Chondrocyte (in vitro differentiated cells): ENCODE measurements around the gene TAGLN. TPM values are rescaled to one million over a fixed set of nuclear protein-coding genes. Genes with fewer than 3 reads are reported as not detected.

Experiments used
- DNase-seq: peaks from one replicate; pipeline ENCODE4 v3.0.0; 2021; ENCODE audit warnings: mixed read lengths, low spot score
- H3K27ac Mint-ChIP-seq: one replicate; pipeline ENCODE4 v1.8.0; 2021; ENCODE audit warnings: mild to moderate bottlenecking, moderate library complexity, mixed read lengths; ENCODE audit not compliant: unreplicated experiment
- H3K27me3 Mint-ChIP-seq: 2 replicates; pipeline ENCODE4 v1.8.0; 2021; ENCODE audit warnings: low read depth, mixed read lengths
- H3K36me3 Mint-ChIP-seq: 2 replicates; pipeline ENCODE4 v1.8.0; 2021; ENCODE audit warnings: low read depth, mixed read lengths
- H3K4me1 Mint-ChIP-seq: 2 replicates; pipeline ENCODE4 v1.8.0; 2021; ENCODE audit warnings: low read depth, mild to moderate bottlenecking, mixed read lengths
- H3K4me3 Mint-ChIP-seq: one replicate; pipeline ENCODE4 v1.8.0; 2021; ENCODE audit warnings: mild to moderate bottlenecking, moderate library complexity, mixed read lengths; ENCODE audit not compliant: unreplicated experiment
- H3K9me3 Mint-ChIP-seq: 2 replicates; pipeline ENCODE4 v1.8.0; 2021; ENCODE audit warnings: low read depth, mixed read lengths
- total RNA-seq: library from RNA; stranded (reverse); gene quantifications from 3 replicates; pipeline ENCODE4 v1.2.1, GENCODE V29; 2021
- TF ChIP-seq, protein P1 (sequence below): fragments of 200-600 bp; sonication (generic); IDR thresholded peaks from 2 replicates; pipeline ENCODE4 v1.5.0; 2021; ENCODE audit warnings: antibody characterized with exemption, mild to moderate bottlenecking, moderate library complexity

The TAGLN gene
- total RNA-seq, 1 donor from 2014 or later: 4,666 TPM

DNA sequence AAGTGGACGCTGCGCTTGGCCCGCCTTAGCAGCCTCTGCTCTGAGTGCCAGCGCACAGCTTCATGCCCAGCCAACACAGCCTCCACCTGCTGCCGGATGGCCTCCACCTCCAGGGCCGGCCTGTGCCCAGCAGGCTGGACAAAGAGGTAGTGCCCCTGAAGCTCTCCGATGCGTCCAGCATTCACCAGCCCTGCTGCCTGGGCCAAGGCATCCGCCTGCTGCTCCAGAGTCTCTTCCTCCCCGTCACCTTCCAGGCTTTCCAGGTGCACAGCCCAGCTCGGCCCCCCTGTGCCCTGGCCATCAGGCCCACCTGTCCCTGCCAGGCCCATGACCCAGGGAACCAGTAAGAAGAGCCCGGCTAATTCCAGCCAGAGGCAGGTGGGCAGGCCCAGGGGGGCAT, 30.2 kb downstream of the TAGLN start:
- no peak overlapping the region for H3K4me3 Mint-ChIP-seq
- H3K4me1 Mint-ChIP-seq: peaks cover 44% of the 10 kb centered on the region
- no peaks in the 10 kb centered on the region for H3K9me3 Mint-ChIP-seq
- peaks cover 12% of the 10 kb centered on the region for H3K36me3 Mint-ChIP-seq
- TF ChIP-seq, protein P1, sequence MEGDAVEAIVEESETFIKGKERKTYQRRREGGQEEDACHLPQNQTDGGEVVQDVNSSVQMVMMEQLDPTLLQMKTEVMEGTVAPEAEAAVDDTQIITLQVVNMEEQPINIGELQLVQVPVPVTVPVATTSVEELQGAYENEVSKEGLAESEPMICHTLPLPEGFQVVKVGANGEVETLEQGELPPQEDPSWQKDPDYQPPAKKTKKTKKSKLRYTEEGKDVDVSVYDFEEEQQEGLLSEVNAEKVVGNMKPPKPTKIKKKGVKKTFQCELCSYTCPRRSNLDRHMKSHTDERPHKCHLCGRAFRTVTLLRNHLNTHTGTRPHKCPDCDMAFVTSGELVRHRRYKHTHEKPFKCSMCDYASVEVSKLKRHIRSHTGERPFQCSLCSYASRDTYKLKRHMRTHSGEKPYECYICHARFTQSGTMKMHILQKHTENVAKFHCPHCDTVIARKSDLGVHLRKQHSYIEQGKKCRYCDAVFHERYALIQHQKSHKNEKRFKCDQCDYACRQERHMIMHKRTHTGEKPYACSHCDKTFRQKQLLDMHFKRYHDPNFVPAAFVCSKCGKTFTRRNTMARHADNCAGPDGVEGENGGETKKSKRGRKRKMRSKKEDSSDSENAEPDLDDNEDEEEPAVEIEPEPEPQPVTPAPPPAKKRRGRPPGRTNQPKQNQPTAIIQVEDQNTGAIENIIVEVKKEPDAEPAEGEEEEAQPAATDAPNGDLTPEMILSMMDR: no peak
- DNase-seq: no peak
- H3K27ac Mint-ChIP-seq: peak overlapping the region; percentile 54
- H3K27me3 Mint-ChIP-seq: no peaks in the 10 kb centered on the region

DNA sequence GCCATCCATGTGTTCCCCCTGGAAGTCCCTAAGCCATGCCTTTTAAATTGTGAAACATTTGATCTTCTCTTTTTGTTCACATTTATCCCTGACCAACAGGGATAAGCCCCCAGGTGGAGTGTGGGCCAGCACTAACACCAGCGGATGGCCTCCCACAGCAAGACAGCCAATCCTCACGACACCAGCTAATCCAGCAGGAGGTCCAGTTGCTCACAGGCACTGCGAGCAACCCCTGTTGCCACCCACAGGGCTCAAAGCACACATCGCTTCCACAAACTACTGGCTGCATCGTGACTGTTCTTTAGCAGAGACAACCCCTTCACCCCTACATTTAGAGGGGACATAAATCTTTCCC, 30.7 kb downstream of the TAGLN start:
- Mint-ChIP-seq H3K4me3 (no peak overlapping the region), H3K9me3 (no peaks in the 10 kb centered on the region), H3K36me3 (peaks cover 12% of the 10 kb centered on the region), H3K4me1 (peaks cover 44% of the 10 kb centered on the region), H3K27me3 (no peaks in the 10 kb centered on the region), H3K27ac (peak overlapping the region; percentile 49)
- TF ChIP-seq, protein P1: no peak
- no peak for DNase-seq

DNA sequence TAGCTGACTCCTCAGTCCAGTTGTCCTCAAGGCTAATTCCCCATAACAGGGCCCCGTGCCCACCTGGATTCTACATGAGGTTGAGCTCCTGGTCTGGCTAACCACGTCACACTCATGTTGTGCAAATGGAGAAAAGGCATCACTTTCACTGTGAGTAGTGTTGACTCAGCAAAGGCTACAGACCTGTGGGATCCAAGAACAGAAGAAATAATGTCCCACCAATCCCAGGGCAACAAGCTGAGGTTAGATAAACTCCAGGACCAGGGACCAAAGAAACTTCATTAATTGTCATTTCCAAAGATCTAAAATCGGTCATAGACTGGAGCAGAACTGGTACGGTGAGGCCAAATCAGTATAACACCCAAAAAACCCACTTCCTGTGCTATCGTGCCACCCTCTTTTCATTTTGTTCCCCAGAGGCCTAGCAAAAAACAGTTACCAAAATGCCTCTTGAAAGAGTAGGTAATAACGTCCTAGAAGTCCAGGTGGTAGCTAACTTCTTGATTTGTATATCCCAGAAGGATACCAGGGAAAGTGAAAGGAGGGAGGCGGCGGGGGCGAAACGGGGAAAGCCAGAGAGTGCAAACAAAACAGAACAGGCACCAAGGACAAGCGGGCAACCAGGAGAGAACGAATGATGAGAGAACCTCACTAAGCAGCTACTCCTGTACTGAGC, 31.3 kb downstream of the TAGLN start:
- DNase-seq: no peak
- TF ChIP-seq, protein P1: no peak
- Mint-ChIP-seq H3K4me1 (peaks cover 44% of the 10 kb centered on the region), H3K4me3 (peak overlapping the region; percentile 98), H3K36me3 (peaks cover 12% of the 10 kb centered on the region), H3K9me3 (no peaks in the 10 kb centered on the region), H3K27me3 (no peaks in the 10 kb centered on the region), H3K27ac (peak overlapping the region; percentile 66)

DNA sequence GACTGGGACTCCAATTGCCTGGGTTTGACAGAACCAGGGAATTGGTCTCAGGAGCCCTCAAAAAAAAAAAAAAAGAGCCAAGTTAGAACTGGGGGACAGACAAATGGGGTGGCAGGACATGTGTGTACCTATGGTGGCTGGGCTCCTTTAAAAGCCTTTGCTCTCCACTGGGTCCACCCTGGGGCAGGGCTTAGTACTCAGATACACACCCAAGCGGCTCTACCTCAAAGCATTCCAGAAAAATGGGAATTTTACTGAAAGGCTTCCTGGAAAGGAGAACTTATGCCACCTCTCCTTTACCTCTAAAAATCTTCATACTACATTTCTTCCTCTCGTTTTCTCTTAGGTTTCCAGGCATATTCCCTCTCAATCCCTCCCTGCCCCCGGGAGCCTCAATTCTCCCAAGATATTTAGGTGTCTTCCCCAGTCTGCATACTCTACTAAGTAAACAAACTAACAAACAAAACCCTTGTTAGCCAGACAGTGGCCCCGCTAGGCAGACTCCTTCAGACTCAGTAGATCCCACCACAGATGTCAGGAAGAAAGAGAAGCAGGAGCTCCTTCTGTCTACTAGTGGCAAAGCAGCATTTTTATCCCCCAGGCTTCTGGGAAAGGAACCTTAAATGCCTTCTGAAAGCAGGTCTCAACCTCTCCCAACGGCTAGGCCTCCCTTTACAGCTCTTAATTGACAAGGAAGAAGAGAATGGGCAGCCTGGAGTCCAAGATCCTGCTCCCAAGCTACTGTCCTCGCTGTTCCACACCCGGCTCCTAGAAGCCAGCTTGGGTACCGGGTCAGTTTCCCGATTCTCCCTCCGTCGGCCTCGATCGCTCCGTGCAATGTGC, 32.0 kb downstream of the TAGLN start:
- H3K4me3 Mint-ChIP-seq: peak overlapping the region; percentile 98
- H3K4me1 Mint-ChIP-seq: peaks cover 43% of the 10 kb centered on the region
- TF ChIP-seq, protein P1: no peak
- DNase-seq: no peak
- H3K27me3 Mint-ChIP-seq: no peaks in the 10 kb centered on the region
- H3K36me3 Mint-ChIP-seq: peaks cover 12% of the 10 kb centered on the region
- peak overlapping the region; percentile 93 for H3K27ac Mint-ChIP-seq
- no peaks in the 10 kb centered on the region for H3K9me3 Mint-ChIP-seq

DNA sequence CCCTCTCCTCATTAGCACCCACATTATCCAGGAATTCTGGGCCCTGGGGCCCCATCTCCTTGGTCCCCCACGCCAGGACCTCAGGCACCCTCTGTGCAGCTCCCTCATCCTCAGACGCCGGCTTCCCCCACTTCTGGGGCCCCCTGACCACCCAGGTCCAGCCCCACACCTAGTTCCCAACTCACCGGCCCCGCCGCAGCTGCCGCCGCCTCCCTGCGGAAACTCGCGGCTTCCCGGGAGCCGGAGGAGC, 32.6 kb downstream of the TAGLN start, which contains the start of gene PCSK7:
TSS of gene PCSK7 (minus strand) at position 232 of the 250 bp plus-strand sequence. CDS start 2,229 bp downstream, outside the sequence.
- TF ChIP-seq, protein P1: no peak
- peak within 1 kb of the TSS; percentile 99 for H3K27ac Mint-ChIP-seq
- H3K4me3 Mint-ChIP-seq: peak within 1 kb of the TSS; percentile 98
- H3K36me3 Mint-ChIP-seq: peaks cover 12% of the 10 kb centered on the region
- H3K4me1 Mint-ChIP-seq: peaks cover 38% of the 10 kb centered on the region
- H3K27me3 Mint-ChIP-seq: no peaks in the 10 kb centered on the region
- DNase-seq: no peak
- no peaks in the 10 kb centered on the region for H3K9me3 Mint-ChIP-seq
